SU-DHL-6 (cell line): ENCODE data around the gene ARHGAP33.

Source experiments
- H2AFZ ChIP-seq: fragments of 200-600 bp; sonication (generic); 2 replicates; pipeline ENCODE4 v1.6.1; 2014; ENCODE audit warnings: low read depth, mild to moderate bottlenecking, moderate library complexity, mixed read lengths, antibody characterized with exemption, low read length; ENCODE audit not compliant: severe bottlenecking
- H3F3A ChIP-seq: fragments of 200-600 bp; shearing (Covaris generic); 2 replicates; pipeline ENCODE4 v1.6.0; 2016; ENCODE audit warnings: antibody characterized with exemption, mild to moderate bottlenecking; ENCODE audit not compliant: insufficient read depth
- H3K27ac ChIP-seq: fragments of 200-600 bp; sonication (generic); 2 replicates; pipeline ENCODE4 v1.5.1; 2016; ENCODE audit warnings: low read depth, mild to moderate bottlenecking, low read length, moderate library complexity, mixed read lengths
- H3K27me3 ChIP-seq: fragments of 200-600 bp; sonication (generic), shearing (Covaris generic); 2 replicates; pipeline ENCODE4 v1.6.0; 2014; ENCODE audit warnings: mild to moderate bottlenecking, low read length
- H3K36me3 ChIP-seq: fragments of 200-600 bp; sonication (generic); 2 replicates; pipeline ENCODE4 v1.6.1; 2014; ENCODE audit warnings: mild to moderate bottlenecking, low read length, mixed read lengths
- H3K4me2 ChIP-seq: fragments of 300-600, 200-600 bp; shearing (Covaris generic), sonication (generic); 2 replicates; pipeline ENCODE4 v1.6.0; 2014; ENCODE audit warnings: low read length, low read depth, mild to moderate bottlenecking; ENCODE audit not compliant: poor library complexity, severe bottlenecking
- H3K4me3 ChIP-seq: fragments of 200-600 bp; sonication (generic); 2 replicates; pipeline ENCODE4 v1.5.1; 2014; ENCODE audit warnings: antibody characterized with exemption, low read length, mild to moderate bottlenecking, mixed read lengths; ENCODE audit not compliant: insufficient read depth, poor library complexity, severe bottlenecking
- H3K79me2 ChIP-seq: fragments of 200-600 bp; sonication (generic); 2 replicates; pipeline ENCODE4 v1.6.1; 2014; ENCODE audit warnings: mild to moderate bottlenecking, low read length, moderate library complexity; ENCODE audit not compliant: insufficient read depth
- H3K9ac ChIP-seq: fragments of 200-600 bp; sonication (generic); 2 replicates; pipeline ENCODE4 v1.7.0; 2014; ENCODE audit warnings: mild to moderate bottlenecking, low read length
- H3K9me2 ChIP-seq: fragments of 200-600 bp; sonication (generic); replicated peaks from 2 replicates; pipeline ENCODE4 v1.6.1; 2014; ENCODE audit warnings: low read length; ENCODE audit not compliant: insufficient read depth
- H3K9me3 ChIP-seq: fragments of 200-600 bp; sonication (generic); 2 replicates; pipeline ENCODE4 v1.6.1; 2014; ENCODE audit warnings: low read length, mixed read lengths; ENCODE audit not compliant: insufficient read depth
- H4K20me1 ChIP-seq: fragments of 200-600 bp; sonication (generic); 2 replicates; pipeline ENCODE4 v1.6.1; 2014; ENCODE audit warnings: low read depth, mild to moderate bottlenecking, antibody characterized with exemption, low read length, moderate library complexity, mixed read lengths
- CTCF ChIP-seq: fragments of 200-600 bp; sonication (generic); IDR thresholded peaks from one replicate; pipeline ENCODE4 v1.5.1; 2017; ENCODE audit warnings: antibody characterized with exemption, mild to moderate bottlenecking, low read length, moderate library complexity; ENCODE audit not compliant: insufficient read depth, poor library complexity, severe bottlenecking
- EZH2phosphoT487 ChIP-seq: fragments of 200-600 bp; sonication (generic), shearing (Covaris generic); conservative IDR thresholded peaks from 2 replicates; pipeline ENCODE4 v1.6.1; 2018; ENCODE audit warnings: mild to moderate bottlenecking, antibody characterized with exemption, low read length, moderate library complexity, mixed read lengths

Gene ARHGAP33

GRCh38 chr19:35764432-35765315 lies 10.7 kb upstream of the ARHGAP33 start:
- no peak overlapping the region for H3K4me3 ChIP-seq
- H2AFZ ChIP-seq: no peak overlapping the region
- H3K36me3 ChIP-seq: no peaks in the 10 kb centered on the region
- no peak overlapping the region for H3K27ac ChIP-seq
- H3K4me2 ChIP-seq: no peak overlapping the region
- H3F3A ChIP-seq: no peaks in the 10 kb centered on the region
- peaks cover 5% of the 10 kb centered on the region; the same call in 1 of the 2 replicates for H3K79me2 ChIP-seq
- TF ChIP-seq CTCF: no peak
- no peak for TF ChIP-seq EZH2phosphoT487
- no peaks in the 10 kb centered on the region for H4K20me1 ChIP-seq
- no peaks in the 10 kb centered on the region for H3K27me3 ChIP-seq
- no peak overlapping the region for H3K9ac ChIP-seq
- no peaks in the 10 kb centered on the region for H3K9me3 ChIP-seq
- H3K9me2 ChIP-seq: no peaks in the 10 kb centered on the region

GRCh38 chr19:35766571-35767104 lies 8.7 kb upstream of the ARHGAP33 start:
- no peak for TF ChIP-seq CTCF
- no peak for TF ChIP-seq EZH2phosphoT487
- Histone ChIP-seq H3K9me3 (no peaks in the 10 kb centered on the region), H3K9ac (no peak overlapping the region), H3K4me2 (no peak overlapping the region), H3K79me2 (no peaks in the 10 kb centered on the region), H3K9me2 (no peaks in the 10 kb centered on the region), H2AFZ (no peak overlapping the region), H3F3A (no peaks in the 10 kb centered on the region), H3K4me3 (no peak overlapping the region), H3K27ac (no peak overlapping the region), H3K27me3 (no peaks in the 10 kb centered on the region), H3K36me3 (no peaks in the 10 kb centered on the region), H4K20me1 (no peaks in the 10 kb centered on the region)

- no peaks in the 10 kb centered on the region for H4K20me1 ChIP-seq
- no peaks in the 10 kb centered on the region for H3K9me2 ChIP-seq
- no peaks in the 10 kb centered on the region for H3F3A ChIP-seq
- no peak overlapping the region for H3K4me2 ChIP-seq
- no peak overlapping the region for H3K9ac ChIP-seq
- H3K79me2 ChIP-seq: no peaks in the 10 kb centered on the region
- no peak overlapping the region for H3K27ac ChIP-seq
- TF ChIP-seq EZH2phosphoT487 (no peak), CTCF (no peak)
- H3K4me3 ChIP-seq: no peak overlapping the region
- H3K36me3 ChIP-seq: no peaks in the 10 kb centered on the region
- H3K9me3 ChIP-seq: no peaks in the 10 kb centered on the region
- no peaks in the 10 kb centered on the region for H3K27me3 ChIP-seq
- H2AFZ ChIP-seq: no peak overlapping the region
Observed at GRCh38 chr19:35767288-35768081, 7.9 kb upstream of the ARHGAP33 start.
